Raji (cell line): ENCODE measurements around the gene SYK.

Experiments
- POLR2A ChIP-seq: IDR thresholded peaks from 2 replicates; pipeline ENCODE4 v1.6.1; 2011; ENCODE audit warnings: low read depth, low read length, control low read depth; ENCODE audit not compliant: insufficient read depth

SYK gene

DNA sequence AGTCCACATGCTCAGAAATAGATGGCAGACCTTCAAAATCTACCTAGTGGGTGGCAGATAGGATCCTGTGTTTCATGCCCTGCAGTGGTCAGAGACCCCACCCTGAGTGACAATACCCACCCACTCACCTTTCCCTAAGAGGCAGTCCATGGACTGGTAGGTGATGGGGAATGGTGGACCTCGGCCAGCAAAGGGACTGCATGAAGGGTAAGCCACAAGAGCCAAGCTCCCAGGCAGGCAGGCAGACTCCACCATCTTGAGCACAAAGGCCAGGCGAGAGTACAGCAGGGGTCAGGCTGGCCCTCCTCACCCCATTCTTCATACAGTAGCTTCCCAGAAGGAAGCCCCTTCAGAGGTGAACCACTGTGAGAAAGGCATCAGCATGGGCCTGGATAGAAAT is 78.4 kb downstream of the SYK start:
- no peak for TF ChIP-seq POLR2A

DNA sequence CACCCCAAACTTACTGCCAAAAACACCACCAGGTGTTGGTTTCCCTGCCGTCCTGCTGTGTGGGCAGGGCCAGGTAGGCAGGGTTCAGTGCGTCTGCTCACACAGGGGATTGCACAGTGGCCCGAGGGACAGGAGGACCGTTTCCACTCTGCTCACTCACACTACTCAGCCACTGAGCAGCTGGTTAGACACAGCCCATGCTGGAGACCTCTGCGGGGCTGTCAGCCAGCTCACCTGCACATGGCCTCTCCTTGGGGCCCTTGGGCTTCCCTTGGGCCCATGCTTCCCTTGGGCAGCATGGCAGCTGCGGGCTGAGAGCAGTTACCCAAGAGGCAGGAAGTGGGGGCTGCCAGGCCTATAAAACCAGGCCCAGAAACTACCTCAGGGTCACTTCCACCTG is 79.0 kb downstream of the SYK start:
- no peak for TF ChIP-seq POLR2A

DNA sequence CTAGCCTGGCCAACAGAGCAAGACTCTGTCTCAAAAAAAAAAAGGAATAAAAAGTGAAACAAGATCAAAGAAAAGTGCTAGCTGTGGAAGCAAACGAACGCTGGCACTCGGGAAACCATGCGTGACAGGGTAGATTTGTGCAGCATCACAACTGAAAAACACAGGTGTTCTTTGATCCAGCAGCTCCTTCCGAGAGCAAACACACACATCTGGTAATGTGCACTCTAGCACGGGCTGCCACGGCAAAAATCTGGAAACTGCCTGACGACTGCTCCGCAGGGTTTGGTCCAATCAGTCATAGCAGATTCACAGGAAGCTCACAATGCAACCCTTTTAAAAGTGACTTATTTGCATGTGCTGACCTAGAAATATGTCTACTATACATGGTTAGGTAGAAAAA is 80.0 kb downstream of the SYK start:
- no peak for TF ChIP-seq POLR2A

DNA sequence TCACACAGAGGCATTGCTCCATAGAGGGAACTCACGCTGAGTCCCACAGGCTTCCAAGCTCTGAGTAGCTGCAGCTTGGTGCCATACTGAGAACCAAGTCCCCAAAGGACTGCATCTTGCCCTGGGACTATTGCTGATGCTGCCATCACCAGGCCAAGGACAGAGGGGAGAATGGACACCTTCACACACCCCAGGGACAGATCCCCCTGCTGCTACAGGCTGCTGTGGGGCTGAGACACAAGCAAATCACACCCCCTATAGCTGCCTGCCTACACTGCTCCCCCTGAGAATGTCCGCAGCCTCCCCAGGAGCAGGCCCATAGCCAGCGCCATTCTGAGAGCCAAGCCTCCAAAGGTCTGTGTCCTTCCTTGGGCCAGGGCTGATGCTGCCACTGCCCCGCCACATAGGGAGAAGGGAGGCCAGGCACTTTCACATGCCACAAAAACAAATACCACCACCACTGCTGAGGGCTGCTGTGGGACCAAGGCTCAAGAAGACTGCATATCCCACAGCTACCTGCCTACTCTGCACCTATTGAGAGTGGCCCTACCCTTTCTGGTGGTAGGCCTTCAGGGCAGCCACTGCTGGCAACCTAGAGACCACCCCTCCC is 81.5 kb downstream of the SYK start:
- no peak for TF ChIP-seq POLR2A

DNA sequence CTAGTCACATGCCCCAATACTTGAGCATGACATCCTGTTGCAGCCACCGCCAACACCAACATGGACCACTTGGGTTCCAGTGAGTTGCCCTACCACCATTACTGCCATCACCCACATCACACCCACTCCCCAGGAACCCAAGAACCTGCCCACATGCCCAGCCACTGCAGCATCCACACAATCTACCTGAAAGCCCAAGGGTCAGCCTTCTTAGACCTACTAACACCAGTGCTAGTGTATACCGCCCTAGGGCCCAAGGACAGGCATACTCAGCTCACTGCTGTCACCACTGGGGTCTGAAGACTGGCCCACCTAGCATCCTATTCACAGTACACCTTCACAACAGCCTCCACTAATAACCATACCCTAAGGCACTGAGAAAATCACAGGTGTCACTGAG is 82.0 kb downstream of the SYK start:
- TF ChIP-seq POLR2A, result no peak

DNA sequence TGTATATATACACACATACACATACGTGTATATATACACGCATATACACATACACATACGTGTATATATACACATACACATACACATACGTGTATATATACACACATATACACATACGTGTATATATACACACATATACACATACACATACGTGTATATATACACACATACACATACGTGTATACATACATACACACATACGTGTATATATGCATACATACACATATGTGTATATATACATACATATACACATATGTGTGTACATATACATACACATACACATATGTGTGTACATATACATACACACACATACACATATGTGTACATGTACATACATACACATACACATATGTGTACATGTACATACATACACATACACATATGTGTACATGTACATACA is 82.6 kb downstream of the SYK start:
- no peak for TF ChIP-seq POLR2A

DNA sequence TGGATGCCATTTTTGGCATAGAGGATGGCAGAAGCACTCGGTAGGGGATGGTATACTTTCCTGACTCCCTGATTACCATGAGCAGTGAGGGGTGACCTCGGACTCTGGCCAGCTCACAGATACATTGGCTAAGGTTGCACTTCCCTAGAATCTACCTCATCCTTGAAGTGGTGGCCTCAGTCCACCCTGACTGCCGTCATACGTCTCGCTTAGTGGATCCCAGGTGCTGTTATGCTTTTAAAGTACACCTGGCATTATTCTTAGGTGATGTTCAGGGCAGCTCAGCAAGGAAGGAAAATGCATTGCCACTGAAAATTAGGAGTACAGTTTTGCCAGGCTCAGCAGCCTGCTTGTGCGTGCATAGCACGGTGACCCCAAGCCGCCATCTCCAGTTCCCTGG is 87.3 kb downstream of the SYK start:
- no peak for TF ChIP-seq POLR2A

DNA sequence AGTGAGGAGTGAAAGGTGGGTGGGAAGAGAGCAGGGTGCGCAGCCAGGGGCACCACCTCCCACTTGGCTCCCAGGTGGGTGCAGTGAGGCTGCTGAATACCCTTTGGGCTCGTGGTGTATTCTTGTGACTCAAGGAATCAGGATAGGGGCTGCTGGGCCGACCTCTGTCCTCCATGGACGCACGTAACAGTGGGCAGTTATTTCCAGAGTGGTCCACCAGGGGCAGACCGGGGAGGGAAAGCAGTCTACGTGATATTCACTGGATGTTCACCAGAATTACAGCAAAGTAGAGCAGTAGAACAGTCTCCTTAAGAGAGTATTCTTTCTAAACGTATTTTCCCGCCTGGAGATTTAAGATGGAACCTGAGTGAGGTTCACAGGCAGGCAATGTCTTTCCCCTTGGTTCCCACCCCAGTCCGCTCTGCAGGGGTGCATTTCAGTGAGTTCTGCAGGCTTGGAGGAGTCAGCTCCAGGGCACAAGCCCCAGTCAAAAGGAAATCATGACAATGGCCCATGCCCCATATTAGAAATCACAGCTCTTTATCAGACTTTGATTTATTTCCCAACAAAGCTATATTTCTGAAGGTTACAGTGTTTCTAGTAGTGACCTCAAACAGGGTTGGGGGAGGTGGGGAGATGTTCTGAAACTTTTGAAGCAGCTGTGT is 88.7 kb downstream of the SYK start:
- no peak for TF ChIP-seq POLR2A

DNA sequence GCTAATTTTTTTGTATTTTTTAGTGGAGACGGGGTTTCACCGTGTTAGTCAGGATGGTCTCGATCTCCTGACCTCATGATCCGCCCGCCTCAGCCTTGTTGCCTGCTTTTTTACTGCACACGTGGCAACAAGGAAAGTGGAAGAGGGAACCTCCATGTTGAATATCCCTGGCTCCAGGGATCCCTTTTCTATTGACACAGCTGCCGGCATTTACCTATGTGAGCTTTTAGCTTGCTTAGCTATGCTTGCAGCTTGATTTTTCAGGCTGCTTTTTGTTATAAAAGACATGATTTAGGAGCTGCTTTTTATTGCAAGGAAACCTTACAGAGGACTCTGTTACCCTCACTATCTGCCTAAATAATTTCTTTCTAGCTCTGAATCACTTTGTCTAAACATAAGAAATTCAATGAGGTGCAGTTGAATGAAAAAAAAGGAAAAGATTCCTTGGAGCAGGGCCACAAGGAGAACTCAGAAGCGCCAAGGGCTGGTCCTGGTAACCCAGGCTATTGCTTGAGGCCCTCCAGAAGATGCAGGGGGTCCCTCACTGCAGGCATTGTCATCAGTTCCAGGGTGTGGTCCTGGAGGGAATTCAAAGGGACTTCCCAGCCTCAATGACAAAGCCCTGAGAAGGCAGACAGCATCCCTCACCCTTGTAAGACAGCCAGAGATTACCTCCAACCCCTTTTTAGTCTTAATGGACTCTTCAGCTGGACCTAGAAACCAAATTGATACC is 89.9 kb downstream of the SYK start:
- TF ChIP-seq POLR2A, result no peak

DNA sequence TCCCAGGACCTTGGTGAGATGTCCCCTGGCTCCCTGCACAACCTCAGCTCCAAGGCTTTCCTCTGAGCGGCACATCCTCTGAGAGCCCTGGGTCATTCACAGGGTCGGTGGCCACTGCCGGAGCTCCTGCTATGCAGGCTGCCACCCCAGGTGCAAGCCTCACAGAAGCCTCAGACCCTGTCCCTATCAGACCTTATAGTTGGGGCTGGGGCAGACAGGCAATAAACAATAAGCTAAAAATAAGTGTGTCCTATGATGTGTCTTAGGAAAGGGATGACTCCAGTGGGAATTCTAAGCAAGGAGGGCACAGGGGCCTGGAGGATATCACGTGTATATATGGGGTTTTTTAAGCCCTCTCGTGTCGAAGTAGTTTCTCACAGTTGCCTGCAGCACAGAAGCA is 91.3 kb downstream of the SYK start:
- no peak for TF ChIP-seq POLR2A

DNA sequence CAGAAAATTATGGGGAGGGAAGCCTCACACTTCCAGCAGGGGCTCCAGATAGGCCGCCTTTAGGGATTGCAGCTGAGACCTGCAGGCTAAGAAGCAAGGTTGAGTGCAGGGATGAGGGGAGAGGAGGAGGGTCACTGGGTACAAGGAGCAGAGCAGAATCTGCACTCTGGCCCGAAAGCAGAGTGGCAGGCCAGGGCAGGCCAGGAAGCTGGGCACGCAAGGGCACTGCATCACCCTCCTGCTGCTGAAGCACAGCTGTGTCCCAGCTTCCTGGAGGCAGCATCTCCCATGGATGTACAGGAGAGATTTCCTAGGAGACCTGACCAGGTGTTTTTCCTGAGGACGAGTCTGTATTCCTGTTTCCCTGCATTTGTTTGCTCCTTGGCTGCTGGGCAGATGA is 92.1 kb downstream of the SYK start:
- TF ChIP-seq POLR2A, result no peak

DNA sequence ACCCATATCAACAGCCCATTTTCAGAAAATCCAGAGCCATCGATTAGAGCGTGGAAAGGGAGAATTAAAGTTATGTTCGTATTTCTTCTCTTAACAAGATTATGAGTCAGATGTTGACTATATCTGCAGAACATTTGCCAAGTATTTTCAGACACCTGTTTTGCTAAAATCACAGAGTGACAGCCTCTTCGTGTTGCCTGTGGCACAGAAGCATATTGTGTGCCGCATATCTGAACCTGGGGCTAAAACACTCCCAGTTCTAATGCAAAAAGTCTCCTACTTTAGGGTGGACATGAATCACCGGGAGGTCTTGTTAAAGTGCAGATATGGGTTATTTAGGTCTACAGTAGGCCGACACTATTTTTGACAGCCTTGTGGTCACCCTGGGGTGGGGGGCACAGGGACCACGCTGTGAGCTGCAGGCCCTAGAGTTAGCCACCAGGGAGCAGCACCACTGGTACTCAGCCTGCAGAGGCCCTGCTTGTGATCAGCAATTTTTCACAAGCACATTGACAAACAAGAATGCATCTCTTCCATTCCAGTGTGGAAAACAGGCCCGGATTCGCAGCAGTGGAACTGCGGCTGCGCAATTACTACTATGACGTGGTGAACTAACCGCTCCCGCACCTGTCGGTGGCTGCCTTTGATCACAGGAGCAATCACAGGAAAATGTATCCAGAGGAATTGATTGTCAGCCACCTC is 93.5 kb downstream of the SYK start:
- TF ChIP-seq POLR2A, result no peak

DNA sequence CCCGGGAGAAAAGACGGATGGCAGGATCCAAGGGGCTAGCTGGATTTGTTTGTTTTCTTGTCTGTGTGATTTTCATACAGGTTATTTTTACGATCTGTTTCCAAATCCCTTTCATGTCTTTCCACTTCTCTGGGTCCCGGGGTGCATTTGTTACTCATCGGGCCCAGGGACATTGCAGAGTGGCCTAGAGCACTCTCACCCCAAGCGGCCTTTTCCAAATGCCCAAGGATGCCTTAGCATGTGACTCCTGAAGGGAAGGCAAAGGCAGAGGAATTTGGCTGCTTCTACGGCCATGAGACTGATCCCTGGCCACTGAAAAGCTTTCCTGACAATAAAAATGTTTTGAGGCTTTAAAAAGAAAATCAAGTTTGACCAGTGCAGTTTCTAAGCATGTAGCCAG is 94.2 kb downstream of the SYK start:
- no peak for TF ChIP-seq POLR2A

DNA sequence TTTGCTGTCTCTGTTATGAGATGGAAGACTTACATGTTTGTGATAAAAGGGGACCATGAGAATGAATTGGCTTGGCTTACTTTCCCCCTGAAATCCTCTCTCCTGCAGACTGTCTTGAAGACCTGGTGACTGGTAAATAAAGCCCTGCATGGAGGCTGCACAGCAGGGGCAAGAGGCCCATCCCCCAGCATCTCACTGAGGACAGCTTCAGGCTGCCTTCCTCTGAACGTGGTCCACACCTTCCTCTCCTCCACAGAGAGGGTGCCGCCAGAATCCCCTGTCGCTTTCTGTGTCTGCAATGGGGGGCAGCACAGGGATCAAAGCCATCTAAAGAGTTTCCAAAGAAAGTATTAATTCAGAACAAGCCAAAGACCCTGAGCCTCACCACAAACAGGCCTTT is 94.6 kb downstream of the SYK start:
- no peak for TF ChIP-seq POLR2A

DNA sequence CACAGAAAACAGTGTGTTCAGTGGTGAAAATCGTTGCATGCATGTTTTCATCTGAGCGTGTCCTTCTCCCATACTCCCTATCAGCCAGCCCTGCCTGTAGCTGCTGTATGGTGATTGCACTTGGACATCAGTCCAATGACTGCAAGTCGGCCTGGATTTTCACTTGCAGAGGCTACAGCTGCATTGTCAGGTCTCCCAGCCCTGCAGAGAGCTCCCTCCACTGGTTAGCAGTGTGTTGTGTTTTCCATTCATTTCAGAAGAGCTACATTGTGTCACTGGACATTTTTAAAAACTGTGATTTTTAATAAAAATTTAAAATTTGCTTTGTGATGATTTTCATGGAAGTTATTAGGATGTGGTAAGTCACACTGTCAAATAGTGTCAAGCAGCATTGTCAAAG is 96.6 kb downstream of the SYK start:
- TF ChIP-seq POLR2A, result no peak

DNA sequence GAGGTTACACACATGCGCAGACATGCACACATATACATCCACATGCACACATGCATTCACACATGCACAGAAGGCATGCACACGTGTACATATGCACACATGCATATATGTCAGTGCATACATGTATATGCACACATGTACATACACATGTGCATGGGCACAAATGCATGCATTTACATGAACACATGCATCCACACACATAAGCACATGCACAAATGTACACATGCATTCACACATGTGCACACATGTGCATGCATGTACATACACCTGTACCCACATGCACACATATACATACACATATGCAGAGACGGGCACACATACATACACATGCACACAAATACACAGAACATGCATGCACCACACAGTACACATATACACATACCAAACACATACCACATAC is 97.7 kb downstream of the SYK start:
- no peak for TF ChIP-seq POLR2A
